Parathyroid adenoma (tissue), 2 donors: Measurements from ENCODE around the gene AACS.
"Not testable (repeated sequence)": the region's sequence is repeated elsewhere in the genome, so short reads cannot be mapped to it uniquely, and the experiment has no call there.

Source experiments
- H2AFZ ChIP-seq: fragments of 300-600 bp; sonication (generic); one replicate; pipeline ENCODE4 v1.7.0; 2017; ENCODE audit warnings: antibody characterized with exemption, mild to moderate bottlenecking
- H3K27ac ChIP-seq: fragments of 300-600 bp; sonication (generic); one replicate; pipeline ENCODE4 v1.7.0; 2017
- H3K27me3 ChIP-seq: fragments of 300-600 bp; sonication (generic); one replicate; pipeline ENCODE4 v1.7.0; 2017; ENCODE audit warnings: low read length; ENCODE audit not compliant: control insufficient read depth, insufficient read depth
- H3K36me3 ChIP-seq: fragments of 300-600 bp; sonication (generic); one replicate; pipeline ENCODE4 v1.7.0; 2017; ENCODE audit warnings: low read length; ENCODE audit not compliant: control insufficient read depth, insufficient read depth
- H3K4me1 ChIP-seq: fragments of 300-600 bp; sonication (generic); one replicate; pipeline ENCODE4 v1.7.0; 2017; ENCODE audit warnings: control low read depth
- H3K4me2 ChIP-seq: fragments of 300-600 bp; sonication (generic); one replicate; pipeline ENCODE4 v1.7.0; 2017; ENCODE audit warnings: low read length
- H3K4me3 ChIP-seq: fragments of 300-600 bp; sonication (generic); one replicate; pipeline ENCODE4 v1.7.0; 2017; ENCODE audit warnings: low read depth, low read length
- H3K79me2 ChIP-seq: fragments of 300-600 bp; sonication (generic); one replicate; pipeline ENCODE4 v1.7.0; 2017; ENCODE audit warnings: control low read depth
- H3K9ac ChIP-seq: fragments of 300-600 bp; sonication (generic); one replicate; pipeline ENCODE4 v1.7.0; 2017; ENCODE audit warnings: mild to moderate bottlenecking
- H3K9me3 ChIP-seq: fragments of 300-600 bp; sonication (generic); one replicate; pipeline ENCODE4 v1.7.0; 2017; ENCODE audit warnings: low read length; ENCODE audit not compliant: control insufficient read depth
- TF ChIP-seq, protein P1 (sequence below): fragments of 300-600 bp; sonication (generic); IDR thresholded peaks from one replicate; pipeline ENCODE4 v1.7.0; 2017; ENCODE audit warnings: antibody characterized with exemption, mild to moderate bottlenecking
- donor health status: primary hyperparathyroidism.

Gene AACS

DNA sequence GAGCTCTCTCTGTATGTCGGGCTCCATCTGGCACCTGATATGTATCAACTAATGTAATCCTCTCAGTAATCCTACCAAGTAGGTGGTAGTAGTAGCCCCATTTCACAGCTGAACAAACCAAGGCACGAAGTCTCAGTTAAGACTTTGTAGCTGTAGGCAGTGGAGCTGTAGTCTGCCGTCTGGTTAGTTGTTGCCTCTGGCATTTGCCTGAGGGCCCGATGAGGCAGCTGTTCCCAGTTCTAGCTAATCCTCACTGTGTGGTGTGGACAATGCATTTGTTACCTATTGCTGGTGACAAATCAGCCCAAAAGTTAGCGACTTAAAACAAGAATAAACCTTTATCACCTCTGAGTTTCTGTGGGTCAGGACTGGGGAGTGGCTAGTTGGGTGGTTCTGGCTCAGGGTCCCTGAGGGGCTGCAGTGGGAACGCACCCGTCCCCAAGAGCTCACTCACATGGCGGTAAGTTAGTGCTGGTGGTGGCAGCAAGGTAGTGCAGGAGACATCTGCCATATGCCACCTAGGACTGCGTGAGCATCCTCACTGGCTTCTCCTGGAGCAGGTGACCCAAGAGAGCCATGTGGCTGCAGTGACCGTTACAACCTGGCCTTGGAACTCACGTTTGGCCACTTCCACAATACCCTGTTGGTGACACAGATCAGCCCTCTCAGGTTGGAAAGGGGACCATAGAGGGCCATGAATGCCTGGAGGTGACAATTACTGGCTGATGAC is 5.6 kb downstream of the AACS start:
- no peak overlapping the region for H3K27ac ChIP-seq
- H3K9me3 ChIP-seq: no peaks in the 10 kb centered on the region
- no peak overlapping the region for H3K4me3 ChIP-seq
- no peaks in the 10 kb centered on the region for H3K4me1 ChIP-seq
- H3K79me2 ChIP-seq: peaks cover 2% of the 10 kb centered on the region
- H3K9ac ChIP-seq: no peak overlapping the region
- TF ChIP-seq, protein P1, sequence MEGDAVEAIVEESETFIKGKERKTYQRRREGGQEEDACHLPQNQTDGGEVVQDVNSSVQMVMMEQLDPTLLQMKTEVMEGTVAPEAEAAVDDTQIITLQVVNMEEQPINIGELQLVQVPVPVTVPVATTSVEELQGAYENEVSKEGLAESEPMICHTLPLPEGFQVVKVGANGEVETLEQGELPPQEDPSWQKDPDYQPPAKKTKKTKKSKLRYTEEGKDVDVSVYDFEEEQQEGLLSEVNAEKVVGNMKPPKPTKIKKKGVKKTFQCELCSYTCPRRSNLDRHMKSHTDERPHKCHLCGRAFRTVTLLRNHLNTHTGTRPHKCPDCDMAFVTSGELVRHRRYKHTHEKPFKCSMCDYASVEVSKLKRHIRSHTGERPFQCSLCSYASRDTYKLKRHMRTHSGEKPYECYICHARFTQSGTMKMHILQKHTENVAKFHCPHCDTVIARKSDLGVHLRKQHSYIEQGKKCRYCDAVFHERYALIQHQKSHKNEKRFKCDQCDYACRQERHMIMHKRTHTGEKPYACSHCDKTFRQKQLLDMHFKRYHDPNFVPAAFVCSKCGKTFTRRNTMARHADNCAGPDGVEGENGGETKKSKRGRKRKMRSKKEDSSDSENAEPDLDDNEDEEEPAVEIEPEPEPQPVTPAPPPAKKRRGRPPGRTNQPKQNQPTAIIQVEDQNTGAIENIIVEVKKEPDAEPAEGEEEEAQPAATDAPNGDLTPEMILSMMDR: no peak
- no peak overlapping the region for H3K4me2 ChIP-seq
- no peak overlapping the region for H2AFZ ChIP-seq
- no peaks in the 10 kb centered on the region for H3K27me3 ChIP-seq
- no peaks in the 10 kb centered on the region for H3K36me3 ChIP-seq

- H3K9me3 ChIP-seq: no peaks in the 10 kb centered on the region
- no peak overlapping the region for H3K4me3 ChIP-seq
- H3K79me2 ChIP-seq: peaks cover 2% of the 10 kb centered on the region
- no peak overlapping the region for H3K9ac ChIP-seq
- H3K4me2 ChIP-seq: no peak overlapping the region
- no peaks in the 10 kb centered on the region for H3K4me1 ChIP-seq
- TF ChIP-seq, protein P1: no peak
- H2AFZ ChIP-seq: no peak overlapping the region
- no peak overlapping the region for H3K27ac ChIP-seq
- H3K36me3 ChIP-seq: no peaks in the 10 kb centered on the region
- no peaks in the 10 kb centered on the region for H3K27me3 ChIP-seq
Measured at GRCh38 chr12:125071456-125071855, 6.2 kb downstream of the AACS start.

DNA sequence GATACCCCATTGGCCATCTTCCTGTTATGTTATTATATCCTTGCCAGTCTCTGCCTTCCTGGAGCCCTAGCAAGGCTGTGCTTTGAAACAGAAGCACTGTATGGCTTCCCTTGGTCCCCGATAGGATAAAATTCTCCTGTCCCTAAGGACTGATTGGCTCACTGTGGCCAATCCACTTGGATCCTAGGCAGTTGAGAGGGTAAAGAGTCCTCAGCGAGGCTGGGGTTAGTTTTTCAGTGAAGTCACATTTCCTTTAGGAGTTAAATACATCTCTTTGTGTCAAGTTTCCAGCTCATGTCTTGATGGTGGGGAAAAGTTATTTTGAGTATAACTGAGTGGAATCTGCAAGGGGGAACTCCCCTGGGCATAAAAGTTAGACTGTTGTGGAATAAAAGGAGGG is 7.3 kb downstream of the AACS start:
- Histone ChIP-seq H3K4me1 (no peaks in the 10 kb centered on the region), H3K79me2 (peaks cover 2% of the 10 kb centered on the region), H3K27ac (no peak overlapping the region), H3K9me3 (no peaks in the 10 kb centered on the region), H3K4me3 (no peak overlapping the region), H3K27me3 (no peaks in the 10 kb centered on the region), H3K9ac (no peak overlapping the region), H2AFZ (no peak overlapping the region), H3K4me2 (no peak overlapping the region), H3K36me3 (no peaks in the 10 kb centered on the region)
- TF ChIP-seq, protein P1: no peak

DNA sequence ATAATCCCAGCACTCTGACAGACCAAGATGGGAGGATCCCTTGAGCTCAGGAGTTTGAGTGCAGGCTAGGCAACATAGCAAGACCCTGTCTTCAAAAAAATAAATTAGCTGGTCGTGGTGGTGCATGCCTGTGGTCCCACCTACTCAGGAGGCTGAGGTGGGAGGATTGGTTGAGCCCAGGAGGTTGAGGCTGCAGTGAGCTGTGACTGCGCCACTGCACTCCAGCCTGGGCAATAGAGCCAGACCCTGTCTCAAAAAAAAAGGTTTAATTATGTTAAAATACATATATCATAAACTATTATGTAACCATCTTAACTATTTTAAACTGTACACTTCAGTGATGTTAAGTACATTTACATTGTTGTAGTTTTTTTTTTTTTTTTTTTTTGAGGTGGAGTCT is 9.1 kb downstream of the AACS start:
- H3K4me3 ChIP-seq, H3K27ac ChIP-seq, H3K27me3 ChIP-seq, H3K9me3 ChIP-seq, H3K9ac ChIP-seq, H3K4me2 ChIP-seq, H3K4me1 ChIP-seq, H2AFZ ChIP-seq, H3K36me3 ChIP-seq, H3K79me2 ChIP-seq: not testable (repeated sequence)

GRCh38 chr12:125076103-125076502 is 10.9 kb downstream of the AACS start:
- Histone ChIP-seq H3K4me2 (no peak overlapping the region), H3K9ac (no peak overlapping the region), H3K27ac (no peak overlapping the region), H3K79me2 (no peaks in the 10 kb centered on the region), H3K27me3 (no peaks in the 10 kb centered on the region), H3K36me3 (no peaks in the 10 kb centered on the region), H3K4me1 (no peaks in the 10 kb centered on the region), H2AFZ (no peak overlapping the region), H3K4me3 (no peak overlapping the region), H3K9me3 (no peaks in the 10 kb centered on the region)
- TF ChIP-seq, protein P1: no peak
